HCT116 (cell line): ENCODE results near the gene OSBPL5. TPM values are rescaled to one million over a fixed set of nuclear protein-coding genes. Genes with fewer than 3 reads are reported as not detected.

Experiments
- ATAC-seq: fragments of 200-7000 bp; cut with Tn5 transposase; 2 replicates; pipeline ENCODE4 v1.9.1; 2020; ENCODE audit warnings: mild to moderate bottlenecking, moderate library complexity
- BruUV-seq: library from RNA; stranded (reverse); fragments of 400-500 nt; replicated peaks from 2 replicates; lab custom pipeline; 2021; lab: Mats Ljungman, UMichigan
- CTCF ChIA-PET: fragments of 300-600 bp; sonication (Branson Sonifier 250); formaldehyde crosslinking; loops from one replicate; lab custom pipeline; 2021; ENCODE audit warnings: antibody characterized with exemption; lab: Charles Lee
- POLR2A ChIA-PET: fragments of 300-600, 350-600 bp; sonication (Branson Sonifier 250); formaldehyde crosslinking; loops from one replicate; lab custom pipeline; 2021; ENCODE audit warnings: antibody characterized with exemption; lab: Charles Lee
- RAD21 ChIA-PET, 2 experiments: fragments of 300-600 bp; sonication (Branson Sonifier 250); formaldehyde crosslinking; loops; one replicate each; lab custom pipeline; 2023; ENCODE audit warnings: low total read pairs in 2 of 2; ENCODE audit not compliant: uncharacterized antibody in 2 of 2, unreplicated experiment in 2 of 2, low non-redundant PET in 1 of 2; lab: Charles Lee
- DNase-seq: peaks from one replicate; pipeline ENCODE4 v3.0.0-alpha.2; 2010; ENCODE audit warnings: low read depth, low spot score
- H2AFZ ChIP-seq: fragments of 200-600 bp; shearing (Covaris generic), sonication (generic); 2 replicates; pipeline ENCODE4 v1.6.1; 2017; ENCODE audit warnings: low read depth, mixed run types, mixed read lengths, antibody characterized with exemption, low read length; ENCODE audit not compliant: poor library complexity, severe bottlenecking
- H3K27ac ChIP-seq: 2 replicates; pipeline ENCODE4 v1.5.1; 2012; ENCODE audit warnings: low read depth, low read length
- H3K27me3 ChIP-seq: fragments of 200-600 bp; sonication (generic); 2 replicates; pipeline ENCODE4 v1.6.1; 2016; ENCODE audit warnings: mixed run types, low read length, mixed read lengths; ENCODE audit not compliant: insufficient read depth
- H3K36me3 ChIP-seq, 2 experiments: fragments of 200-500 bp in 1 of 2; fragments of 200-600 bp in 1 of 2; sonication (Bioruptor generic) in 1 of 2; sonication (generic) in 1 of 2; 2 replicates each; pipeline versions ENCODE4 v1.5.1 to v1.6.1; 2014 to 2016; ENCODE audit warnings: low read length in 2 of 2, inconsistent platforms in 1 of 2, mixed read lengths in 1 of 2, mixed run types in 1 of 2; ENCODE audit not compliant: insufficient read depth in 2 of 2, control insufficient read depth in 1 of 2
- H3K4me1 ChIP-seq, 2 experiments: fragments of 200-600 bp in 1 of 2; sonication (generic) in 1 of 2; 2 replicates each; pipeline versions ENCODE4 v1.5.1 to v1.6.1; 2012 to 2017; ENCODE audit warnings: low read length in 2 of 2, inconsistent platforms in 1 of 2, mild to moderate bottlenecking in 1 of 2, mixed read lengths in 1 of 2, mixed run types in 1 of 2, moderate library complexity in 1 of 2; ENCODE audit not compliant: insufficient read depth in 2 of 2, control insufficient read depth in 1 of 2
- H3K4me2 ChIP-seq: fragments of 200-600 bp; sonication (generic); 2 replicates; pipeline ENCODE4 v1.6.1; 2017; ENCODE audit warnings: mixed run types, low read length, mixed read lengths
- H3K4me3 ChIP-seq, 2 experiments: fragments of 200-600 bp in 1 of 2; sonication (generic) in 1 of 2; replicated peaks in 1 of 2; 2 replicates each; pipeline ENCODE4 v1.5.1; 2011 to 2016; ENCODE audit warnings: low read length in 2 of 2, control low read depth in 1 of 2, low read depth in 1 of 2, mild to moderate bottlenecking in 1 of 2, mixed read lengths in 1 of 2, mixed run types in 1 of 2
- H3K79me2 ChIP-seq: fragments of 200-600 bp; sonication (generic); 2 replicates; pipeline ENCODE4 v1.6.1; 2017; ENCODE audit warnings: mild to moderate bottlenecking, mixed run types, low read length, moderate library complexity, mixed read lengths; ENCODE audit not compliant: insufficient read depth
- H3K9ac ChIP-seq: fragments of 200-600 bp; sonication (generic); 2 replicates; pipeline ENCODE4 v1.6.1; 2016; ENCODE audit warnings: low read length, mixed read lengths
- H3K9me2 ChIP-seq: fragments of 200-600 bp; sonication (generic), shearing (Covaris generic); 2 replicates; pipeline ENCODE4 v1.6.1; 2017; ENCODE audit warnings: mixed run types, mild to moderate bottlenecking, moderate library complexity; ENCODE audit not compliant: insufficient read depth
- H3K9me3 ChIP-seq, 2 experiments: fragments of 200-500 bp in 1 of 2; fragments of 200-600 bp in 1 of 2; sonication (Bioruptor generic) in 1 of 2; sonication (generic) in 1 of 2; 2 replicates each; pipeline ENCODE4 v1.6.1; 2014 to 2017; ENCODE audit warnings: low read length in 2 of 2, mixed read lengths in 2 of 2, inconsistent platforms in 1 of 2, low read depth in 1 of 2, mild to moderate bottlenecking in 1 of 2, mixed run types in 1 of 2, moderate library complexity in 1 of 2; ENCODE audit not compliant: control insufficient read depth in 1 of 2, insufficient read depth in 1 of 2
- H4K20me1 ChIP-seq: fragments of 200-600 bp; sonication (generic), shearing (Covaris generic); 2 replicates; pipeline ENCODE4 v1.6.1; 2017; ENCODE audit warnings: mixed run types, mild to moderate bottlenecking, moderate library complexity; ENCODE audit not compliant: insufficient read depth
- EGR1 ChIP-seq: IDR thresholded peaks from 2 replicates; pipeline ENCODE4 v1.6.1; 2012; ENCODE audit warnings: low read depth
- EZH2 ChIP-seq: fragments of 200-600 bp; sonication (generic); IDR thresholded peaks from 2 replicates; pipeline ENCODE4 v1.6.1; 2017; ENCODE audit warnings: antibody characterized with exemption, mixed run types
- SIN3A ChIP-seq: IDR thresholded peaks from 2 replicates; pipeline ENCODE4 v1.6.1; 2012; ENCODE audit warnings: low read depth
- SRF ChIP-seq: IDR thresholded peaks from 2 replicates; pipeline ENCODE4 v1.6.1; 2012; ENCODE audit warnings: low read depth
- ZFX ChIP-seq: fragments of 450-650 bp; IDR thresholded peaks from 2 replicates; pipeline ENCODE4 v1.6.1; 2017
- intact Hi-C: fragments of 100-400 bp; cut with micrococcal nuclease; formaldehyde crosslinking; loops from 2 replicates; pipeline ENCODE4 v1.10.0; 2022
- total RNA-seq: library from RNA; stranded (reverse); gene quantifications from one replicate; pipeline ENCODE4 v1.2.1, GENCODE V29; 2021; ENCODE audit not compliant: unreplicated experiment
- TF ChIP-seq, protein P1 (sequence below): IDR thresholded peaks from 2 replicates; pipeline ENCODE4 v1.6.1; 2012; ENCODE audit warnings: low read depth
- TF ChIP-seq, protein P2 (sequence below): IDR thresholded peaks from 2 replicates; pipeline ENCODE4 v1.6.1; 2012

The OSBPL5 gene
- total RNA-seq, 1 experiment from 2014 or later: 44.2 TPM

- CTCF ChIA-PET: no interaction called here
- ATAC-seq: no peak
- no peaks in the 10 kb centered on the region; a peak in 1 of 4 replicates for H3K4me1 ChIP-seq
Measured at GRCh38 chr11:3040881-3041280, 124.2 kb downstream of the OSBPL5 start.

DNA sequence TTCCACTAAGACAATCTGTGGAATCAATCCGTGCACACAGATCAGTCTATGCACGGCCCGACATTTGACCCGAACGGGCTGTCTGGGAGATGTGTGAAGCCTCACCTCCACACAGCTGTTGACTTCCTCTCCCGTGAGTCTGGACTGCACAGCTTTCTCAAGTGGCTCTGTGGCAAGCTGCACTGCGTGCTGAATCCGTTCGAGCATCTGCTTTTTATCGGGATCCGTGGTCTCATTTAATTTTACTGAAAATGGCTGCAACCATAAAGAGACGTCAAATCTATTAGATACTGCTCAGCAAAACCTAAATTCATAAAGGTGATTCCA is 127.2 kb downstream of the OSBPL5 start:
- no peak for TF ChIP-seq SIN3A
- TF ChIP-seq, protein P1, sequence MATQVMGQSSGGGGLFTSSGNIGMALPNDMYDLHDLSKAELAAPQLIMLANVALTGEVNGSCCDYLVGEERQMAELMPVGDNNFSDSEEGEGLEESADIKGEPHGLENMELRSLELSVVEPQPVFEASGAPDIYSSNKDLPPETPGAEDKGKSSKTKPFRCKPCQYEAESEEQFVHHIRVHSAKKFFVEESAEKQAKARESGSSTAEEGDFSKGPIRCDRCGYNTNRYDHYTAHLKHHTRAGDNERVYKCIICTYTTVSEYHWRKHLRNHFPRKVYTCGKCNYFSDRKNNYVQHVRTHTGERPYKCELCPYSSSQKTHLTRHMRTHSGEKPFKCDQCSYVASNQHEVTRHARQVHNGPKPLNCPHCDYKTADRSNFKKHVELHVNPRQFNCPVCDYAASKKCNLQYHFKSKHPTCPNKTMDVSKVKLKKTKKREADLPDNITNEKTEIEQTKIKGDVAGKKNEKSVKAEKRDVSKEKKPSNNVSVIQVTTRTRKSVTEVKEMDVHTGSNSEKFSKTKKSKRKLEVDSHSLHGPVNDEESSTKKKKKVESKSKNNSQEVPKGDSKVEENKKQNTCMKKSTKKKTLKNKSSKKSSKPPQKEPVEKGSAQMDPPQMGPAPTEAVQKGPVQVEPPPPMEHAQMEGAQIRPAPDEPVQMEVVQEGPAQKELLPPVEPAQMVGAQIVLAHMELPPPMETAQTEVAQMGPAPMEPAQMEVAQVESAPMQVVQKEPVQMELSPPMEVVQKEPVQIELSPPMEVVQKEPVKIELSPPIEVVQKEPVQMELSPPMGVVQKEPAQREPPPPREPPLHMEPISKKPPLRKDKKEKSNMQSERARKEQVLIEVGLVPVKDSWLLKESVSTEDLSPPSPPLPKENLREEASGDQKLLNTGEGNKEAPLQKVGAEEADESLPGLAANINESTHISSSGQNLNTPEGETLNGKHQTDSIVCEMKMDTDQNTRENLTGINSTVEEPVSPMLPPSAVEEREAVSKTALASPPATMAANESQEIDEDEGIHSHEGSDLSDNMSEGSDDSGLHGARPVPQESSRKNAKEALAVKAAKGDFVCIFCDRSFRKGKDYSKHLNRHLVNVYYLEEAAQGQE: no peak
- Histone ChIP-seq H3K79me2 (peaks cover 10% of the 10 kb centered on the region; the same call in 1 of the 2 replicates), H3K4me1 (no peaks in the 10 kb centered on the region; a peak in 1 of 4 replicates), H3K36me3 (peaks cover 45 to 52% of the 10 kb centered on the region in 2 experiments; a peak in 3 of 4 replicates), H3K4me2 (no peak overlapping the region), H3K4me3 (no peak overlapping the region), H3K9me2 (no peaks in the 10 kb centered on the region), H2AFZ (no peak overlapping the region), H3K9me3 (no peaks in the 10 kb centered on the region), H4K20me1 (no peaks in the 10 kb centered on the region; the same call in 1 of the 2 replicates), H3K9ac (no peak overlapping the region), H3K27me3 (no peaks in the 10 kb centered on the region), H3K27ac (no peak overlapping the region)
- ChIA-PET POLR2A (no interaction called here), RAD21 (interaction anchor here (1.7 to 2.0 kb wide), 2 partner anchors 53 to 54 kb away, joined by 4 to 14 read pairs; no protein-coding TSS in a partner anchor), CTCF (interaction anchor here (0.9 to 1.7 kb wide), 5 partner anchors 11 to 54 kb away, joined by 3 to 9 read pairs (median 3); no protein-coding TSS in a partner anchor)
- intact Hi-C loops: loop anchor here (1.0 to 2.0 kb wide), 2 partner anchors 54 to 179 kb away; no protein-coding TSS in a partner anchor
- BruUV-seq: no TSS peak
- no peak for DNase-seq
- ATAC-seq: no peak

More at GRCh38 chr11:3040881-3041280, 124.2 kb downstream of the OSBPL5 start:
- Histone ChIP-seq H3K9me2 (no peaks in the 10 kb centered on the region), H2AFZ (no peak overlapping the region), H3K9ac (no peak overlapping the region), H3K36me3 (peaks cover 32 to 41% of the 10 kb centered on the region in 2 experiments; a peak in 3 of 4 replicates), H3K79me2 (peaks cover 37% of the 10 kb centered on the region), H3K27ac (no peak overlapping the region), H4K20me1 (no peaks in the 10 kb centered on the region; the same call in 1 of the 2 replicates), H3K4me2 (no peak overlapping the region), H3K9me3 (no peaks in the 10 kb centered on the region), H3K4me3 (no peak overlapping the region), H3K27me3 (no peaks in the 10 kb centered on the region)
- no TSS peak for BruUV-seq
- no peak for DNase-seq
- ChIA-PET POLR2A (no interaction called here), RAD21 (no interaction called here)
- TF ChIP-seq ZFX: no peak
- TF ChIP-seq SRF: no peak
- no peak for TF ChIP-seq EZH2
- TF ChIP-seq, protein P2, sequence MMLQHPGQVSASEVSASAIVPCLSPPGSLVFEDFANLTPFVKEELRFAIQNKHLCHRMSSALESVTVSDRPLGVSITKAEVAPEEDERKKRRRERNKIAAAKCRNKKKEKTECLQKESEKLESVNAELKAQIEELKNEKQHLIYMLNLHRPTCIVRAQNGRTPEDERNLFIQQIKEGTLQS: no peak
- no peak for TF ChIP-seq EGR1
- intact Hi-C loops: no loop called here

Other genes with a start within 250 kb of the OSBPL5 start
- 309 TPM for gene PHLDA2, start 235.9 kb downstream of the OSBPL5 start, total RNA-seq
- gene NAP1L4, start 173.0 kb downstream of the OSBPL5 start, total RNA-seq: 144 TPM
- 124 TPM for gene CARS1, start 107.9 kb downstream of the OSBPL5 start, total RNA-seq
- gene MRGPRG, start 53.5 kb upstream of the OSBPL5 start, total RNA-seq: not detected
- gene MRGPRE, start 67.1 kb upstream of the OSBPL5 start, total RNA-seq: not detected
- 47.7 TPM for gene ZNF195, start 213.8 kb upstream of the OSBPL5 start, total RNA-seq